NCI-H1092 treated with DMSO at 0.1 percent for 48 hours (cell line): ENCODE data around the gene CDH2.
A peak's percentile ranks its signal among the peaks of the same experiment; 100 is the strongest.

ENCODE experiments used
- DNase-seq: peaks from one replicate; lab custom pipeline; 2025; lab: John Stamatoyannopoulos, UW

The CDH2 gene

DNA sequence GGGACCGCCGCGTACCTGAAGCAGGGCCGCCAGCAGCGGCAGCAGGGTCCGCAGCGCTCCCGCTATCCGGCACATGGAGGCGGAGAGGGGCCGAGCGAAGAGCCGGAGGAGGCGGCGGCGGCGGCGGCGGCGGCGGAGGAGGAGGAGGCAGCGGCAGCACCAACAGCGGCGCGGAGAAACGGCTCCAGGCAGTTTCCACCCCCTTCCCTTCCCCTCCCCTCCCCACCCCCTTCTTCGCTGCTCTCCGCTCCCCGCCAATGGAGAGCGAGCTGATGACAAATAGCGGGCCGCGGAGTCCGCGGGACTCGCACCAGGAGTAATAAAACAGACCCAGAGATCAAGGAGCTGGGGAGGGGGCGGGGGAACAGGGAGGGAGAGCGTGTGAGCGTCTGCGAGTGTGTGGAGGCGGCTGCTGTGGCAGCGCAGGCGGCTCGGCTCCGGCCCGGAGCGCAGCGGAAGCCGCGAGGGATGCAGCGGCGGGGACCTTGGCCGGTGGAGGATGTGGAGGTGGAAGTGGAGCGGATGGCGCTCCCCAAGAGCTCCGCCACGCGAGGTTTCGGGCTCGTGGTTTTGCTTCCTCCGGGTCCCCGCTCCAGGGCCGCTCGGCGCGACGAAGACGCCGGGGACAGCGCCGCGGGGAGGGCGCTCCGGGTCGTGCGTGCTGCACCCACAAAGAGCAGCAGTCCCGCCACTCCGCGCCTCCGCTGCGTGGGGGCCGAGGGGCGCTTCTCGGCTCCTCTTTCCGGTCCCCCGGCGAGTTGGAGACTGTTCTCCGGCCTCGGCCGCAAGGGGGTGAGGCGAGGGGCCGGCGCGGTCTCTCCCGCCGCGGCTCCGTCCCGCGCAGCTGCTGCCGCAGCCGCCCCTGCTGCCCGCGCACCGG is at the start of gene CDH2:
Gene CDH2 (minus strand): TSS at position 183 of the 880 bp plus-strand sequence. CDS start 108 bp downstream, at position 75.
- peak; percentile 93 for DNase-seq

DNA sequence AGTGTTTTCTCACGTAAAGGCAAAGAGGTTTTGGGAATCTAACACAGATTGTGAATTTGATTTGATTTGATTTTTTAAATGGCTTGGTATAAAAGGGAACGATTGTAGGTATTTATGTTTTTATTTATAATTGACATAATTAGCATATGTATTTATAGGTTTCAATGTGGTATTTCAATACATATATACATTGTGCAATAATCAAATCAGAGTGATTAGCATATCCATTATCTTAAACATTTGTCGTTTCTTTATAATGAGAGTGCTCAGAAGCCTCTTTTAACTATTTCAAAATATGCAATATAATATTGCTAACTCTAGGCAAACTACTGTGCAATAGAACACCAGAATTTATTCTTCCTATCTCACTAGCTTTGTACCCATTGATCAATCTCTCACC is 35.1 kb upstream of the CDH2 start:
- DNase-seq, result no peak

DNA sequence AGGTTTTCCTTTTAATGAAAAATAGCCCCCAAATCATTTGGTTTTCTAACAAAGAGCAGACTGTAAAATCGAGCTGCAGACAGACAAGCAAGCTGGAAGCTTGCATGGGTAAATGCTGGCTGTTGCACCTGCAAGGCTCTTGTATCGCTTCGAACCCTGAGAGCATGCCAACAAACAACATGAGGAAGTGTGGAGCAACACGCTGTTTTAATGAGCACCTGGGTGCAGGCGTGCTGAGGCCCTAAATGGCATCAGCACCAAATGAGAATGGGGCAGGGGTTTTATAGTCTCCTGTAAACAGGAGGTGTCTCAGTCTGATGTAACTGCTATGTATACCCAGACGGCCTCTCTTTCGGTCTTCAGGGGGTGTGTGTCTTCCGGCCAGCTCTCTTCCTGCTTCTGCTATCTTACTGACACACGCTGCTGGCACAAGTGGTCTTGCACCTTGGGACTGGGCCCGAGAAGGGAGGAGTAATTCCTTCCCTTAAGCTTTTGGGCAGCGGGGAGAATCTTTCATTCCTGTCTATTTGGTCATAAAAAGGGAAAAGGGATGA is 31.9 kb upstream of the CDH2 start:
- no peak for DNase-seq

DNA sequence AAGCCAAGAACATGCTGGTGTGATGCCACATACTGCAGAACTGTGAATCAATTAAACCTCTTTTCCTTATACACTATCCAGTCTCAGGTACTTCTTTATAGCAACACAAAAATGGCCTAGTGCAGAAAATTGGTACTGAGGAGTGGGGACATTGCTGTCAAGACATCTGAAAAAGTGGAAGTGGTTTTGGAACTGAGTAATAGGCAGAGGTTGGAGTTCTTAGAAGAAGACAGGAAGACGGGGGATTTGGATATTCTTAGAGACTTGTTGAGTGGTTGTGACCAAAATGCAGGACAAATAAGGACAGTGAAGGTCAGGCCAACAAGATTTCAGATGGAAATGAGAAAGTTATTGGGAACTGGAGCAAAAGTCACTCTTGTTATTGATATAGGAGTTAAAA is 31.3 kb upstream of the CDH2 start:
- DNase-seq, result no peak

DNA sequence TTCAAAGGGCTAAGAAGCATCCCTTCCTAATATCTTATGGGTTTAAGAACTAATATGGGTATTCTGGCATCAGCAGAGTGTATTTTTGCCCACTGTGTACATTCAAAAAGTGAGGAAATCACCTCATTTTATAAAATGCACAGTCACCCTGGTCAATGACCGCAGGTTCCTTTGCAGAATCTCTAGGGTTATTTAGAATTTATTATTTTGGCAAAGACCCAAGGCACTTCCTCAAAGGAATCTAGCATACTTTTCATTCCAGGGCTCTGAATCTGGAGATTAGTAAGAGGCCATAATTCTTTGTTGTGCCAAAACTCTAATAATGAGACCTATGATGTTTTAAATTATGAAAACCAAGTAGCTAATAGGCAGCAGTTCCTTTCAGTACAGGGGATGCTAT is 27.2 kb upstream of the CDH2 start:
- no peak for DNase-seq

DNA sequence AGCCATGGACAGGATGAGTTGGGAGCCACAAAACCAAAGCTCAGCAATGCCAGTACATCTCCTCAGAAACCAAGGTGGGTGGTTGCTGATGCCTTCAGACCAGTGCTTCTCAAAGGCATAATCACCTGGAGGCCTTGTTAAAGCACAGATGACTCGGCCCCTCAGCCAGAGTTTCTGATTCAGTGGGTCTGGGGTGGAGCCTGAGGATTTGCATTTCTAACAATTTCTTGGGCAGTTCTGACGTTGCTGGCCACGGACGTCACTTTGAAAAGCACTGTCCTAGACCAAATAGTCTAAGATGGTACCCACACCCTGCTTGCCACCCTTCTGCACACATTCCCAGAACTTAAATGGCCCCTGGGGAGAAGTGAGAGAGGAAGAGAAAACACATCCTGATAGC is 24.1 kb upstream of the CDH2 start:
- DNase-seq, result no peak

DNA sequence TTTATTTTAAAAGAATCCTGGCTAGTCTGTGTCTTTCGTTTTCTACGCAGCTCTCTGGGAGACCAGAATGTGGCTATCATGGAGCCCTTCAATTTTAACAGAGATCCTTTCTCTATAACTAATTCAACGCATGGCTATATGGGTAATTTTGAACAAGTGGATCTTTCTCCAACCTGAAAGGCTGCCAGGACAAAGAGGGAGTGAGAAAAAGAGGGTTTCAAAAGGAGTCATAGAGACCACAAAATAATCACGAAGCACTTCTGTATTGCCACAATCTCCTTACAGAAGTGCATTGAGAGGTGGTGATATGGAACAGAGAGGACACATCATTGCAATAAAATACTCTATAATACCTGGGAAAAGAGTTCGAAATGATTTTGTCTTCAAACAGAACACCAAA is 21.7 kb upstream of the CDH2 start:
- no peak for DNase-seq

DNA sequence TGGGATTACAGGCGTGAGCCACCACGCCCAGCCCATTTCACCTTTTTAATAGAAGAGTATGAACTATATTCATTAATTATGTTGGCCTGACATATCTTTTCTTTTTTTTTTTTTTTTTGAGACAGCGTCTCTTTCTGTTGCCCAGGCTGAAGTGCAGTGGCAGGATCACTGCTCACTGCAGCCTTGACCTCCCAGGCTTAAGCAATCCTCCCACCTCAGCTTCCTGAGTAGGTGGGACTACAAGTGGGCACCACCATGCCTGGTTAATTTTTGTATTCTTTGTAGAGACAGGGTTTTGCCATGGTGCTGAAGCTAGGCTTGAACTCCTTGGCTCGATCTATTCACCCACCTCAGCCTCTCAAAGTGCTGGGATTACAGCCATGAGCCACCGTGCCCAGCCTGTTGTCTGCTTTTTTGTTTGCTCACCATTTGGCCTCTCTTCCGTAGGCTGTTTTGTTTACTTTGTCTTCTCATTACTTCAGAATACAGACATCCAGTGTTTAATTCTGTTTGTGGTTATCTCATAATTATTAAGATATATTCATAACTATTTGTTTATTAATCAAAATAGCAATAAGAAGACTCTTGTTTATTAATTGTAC is 16.3 kb upstream of the CDH2 start:
- DNase-seq, result peak; percentile 50

DNA sequence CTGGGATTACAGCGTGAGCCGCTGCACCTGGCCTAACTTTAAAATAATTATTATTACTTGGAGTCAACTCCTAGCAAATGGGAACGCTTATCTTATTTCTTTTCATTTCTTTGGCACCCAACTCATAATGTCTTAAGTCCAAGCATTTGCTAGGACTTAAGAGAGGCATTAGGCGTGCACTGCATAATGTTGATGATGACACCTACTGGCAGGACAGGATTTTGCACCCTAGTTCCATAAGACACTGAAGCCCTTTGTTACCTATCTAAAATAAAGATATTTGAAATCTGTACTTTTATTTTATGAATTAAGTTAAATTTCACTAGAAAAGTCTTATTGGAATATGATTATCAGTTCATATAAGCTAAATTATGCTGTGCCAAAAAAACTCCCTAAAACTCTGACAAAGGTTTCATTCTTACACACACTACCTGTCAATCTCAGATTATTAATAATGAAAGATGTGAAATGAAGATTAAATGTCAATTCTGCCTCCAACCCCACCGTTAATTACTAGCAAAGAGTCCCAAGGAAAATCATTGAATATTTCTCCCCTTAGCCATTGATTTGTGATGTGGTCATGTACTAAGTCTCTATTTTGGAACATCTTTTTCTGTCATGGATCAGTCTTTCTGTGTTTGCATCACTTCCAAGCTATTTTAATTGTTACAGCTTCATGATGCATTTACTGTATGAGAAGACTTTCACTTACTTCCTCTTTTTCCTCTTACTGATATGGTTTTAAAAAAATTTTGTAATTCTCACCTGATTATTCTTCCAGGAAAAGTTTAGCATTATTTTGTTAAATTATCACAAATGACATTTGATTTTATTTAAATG is 12.7 kb upstream of the CDH2 start:
- DNase-seq, result no peak

DNA sequence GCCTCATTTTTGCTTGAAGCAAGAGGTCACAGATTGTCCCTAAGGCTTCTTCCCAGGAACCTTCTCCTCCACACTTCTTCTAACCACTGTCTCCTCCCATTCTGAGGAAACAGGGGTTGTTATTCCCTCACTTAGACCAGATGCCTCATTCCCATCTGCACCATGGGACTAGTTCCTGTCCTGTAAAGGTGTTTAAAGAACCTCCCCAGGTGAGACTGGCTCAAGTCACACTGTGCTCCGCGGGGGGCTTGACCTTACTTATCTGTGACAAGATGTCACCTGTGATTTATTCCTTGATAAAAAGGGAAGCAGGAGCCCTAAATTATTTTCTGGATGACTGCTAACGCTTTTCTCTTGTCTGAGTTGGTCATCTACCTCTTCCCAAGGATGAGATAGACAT is 8.2 kb upstream of the CDH2 start:
- DNase-seq, result no peak

DNA sequence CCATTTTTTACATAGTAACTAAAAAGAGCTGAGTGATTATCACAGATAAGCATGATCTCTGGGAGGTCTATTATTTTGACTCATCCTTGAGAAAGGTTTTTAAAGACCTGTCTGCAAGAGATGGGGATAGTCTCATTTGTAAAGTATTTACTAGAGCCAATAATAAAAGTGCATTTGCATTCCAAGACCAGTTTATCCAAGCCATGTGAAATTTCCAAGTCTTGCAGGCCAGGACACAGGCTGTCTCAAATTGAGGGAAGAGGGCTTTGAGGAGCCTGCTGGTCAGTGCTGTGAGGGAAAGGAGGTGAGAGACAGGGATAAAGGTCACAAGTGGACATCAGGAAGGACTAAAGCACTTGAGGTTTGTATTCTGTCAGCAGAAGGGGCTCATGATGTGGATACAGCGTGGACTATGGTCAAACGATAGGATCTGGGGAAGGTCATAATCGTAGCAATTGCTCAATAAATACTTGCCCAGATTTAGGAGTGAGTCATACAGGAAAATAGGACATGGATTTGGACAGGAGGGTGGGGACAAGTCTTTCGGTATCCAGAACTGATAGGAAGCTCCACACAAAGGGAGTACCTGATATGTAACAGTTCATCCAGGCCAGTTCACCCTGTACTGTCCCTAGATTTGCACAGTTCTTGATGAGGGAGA is 6.6 kb upstream of the CDH2 start:
- no peak for DNase-seq

DNA sequence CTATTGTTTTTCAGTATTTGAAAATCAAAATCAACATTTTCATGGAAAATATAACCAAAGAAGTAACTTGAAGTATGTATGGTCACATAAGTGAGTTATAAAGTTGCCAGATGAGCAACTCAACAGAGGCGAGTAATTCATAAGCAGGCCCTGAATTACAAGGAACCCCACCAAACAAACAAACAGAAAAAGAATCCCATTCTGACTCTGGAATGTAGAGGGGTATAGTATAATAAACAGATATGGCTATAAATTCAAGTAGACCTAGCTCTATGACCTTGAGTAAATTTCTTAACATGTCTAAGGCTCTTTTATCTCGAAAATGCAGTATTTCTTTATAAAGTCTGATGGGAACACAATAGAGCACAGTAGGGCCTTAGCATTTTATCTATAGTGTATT is 4.7 kb upstream of the CDH2 start:
- no peak for DNase-seq

DNA sequence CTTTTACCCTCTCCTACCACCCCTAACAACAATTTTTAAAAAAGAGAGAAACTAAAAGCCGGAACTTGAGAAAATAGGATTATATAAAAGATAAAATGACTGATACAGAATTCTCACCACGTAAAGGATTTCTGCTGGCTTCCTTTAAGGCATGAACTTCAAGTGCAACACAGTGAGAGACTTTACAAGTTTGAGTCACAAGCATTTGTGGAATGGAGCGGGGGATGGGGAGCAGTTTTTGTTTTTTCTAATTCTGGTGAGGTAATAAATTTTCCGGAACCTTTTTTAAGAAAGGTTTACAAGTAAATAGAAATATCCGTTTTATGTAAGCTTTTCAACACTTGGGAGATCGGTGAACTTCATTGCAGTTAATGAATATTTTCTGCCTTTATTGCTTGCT is 1.8 kb upstream of the CDH2 start:
- DNase-seq, result no peak

DNA sequence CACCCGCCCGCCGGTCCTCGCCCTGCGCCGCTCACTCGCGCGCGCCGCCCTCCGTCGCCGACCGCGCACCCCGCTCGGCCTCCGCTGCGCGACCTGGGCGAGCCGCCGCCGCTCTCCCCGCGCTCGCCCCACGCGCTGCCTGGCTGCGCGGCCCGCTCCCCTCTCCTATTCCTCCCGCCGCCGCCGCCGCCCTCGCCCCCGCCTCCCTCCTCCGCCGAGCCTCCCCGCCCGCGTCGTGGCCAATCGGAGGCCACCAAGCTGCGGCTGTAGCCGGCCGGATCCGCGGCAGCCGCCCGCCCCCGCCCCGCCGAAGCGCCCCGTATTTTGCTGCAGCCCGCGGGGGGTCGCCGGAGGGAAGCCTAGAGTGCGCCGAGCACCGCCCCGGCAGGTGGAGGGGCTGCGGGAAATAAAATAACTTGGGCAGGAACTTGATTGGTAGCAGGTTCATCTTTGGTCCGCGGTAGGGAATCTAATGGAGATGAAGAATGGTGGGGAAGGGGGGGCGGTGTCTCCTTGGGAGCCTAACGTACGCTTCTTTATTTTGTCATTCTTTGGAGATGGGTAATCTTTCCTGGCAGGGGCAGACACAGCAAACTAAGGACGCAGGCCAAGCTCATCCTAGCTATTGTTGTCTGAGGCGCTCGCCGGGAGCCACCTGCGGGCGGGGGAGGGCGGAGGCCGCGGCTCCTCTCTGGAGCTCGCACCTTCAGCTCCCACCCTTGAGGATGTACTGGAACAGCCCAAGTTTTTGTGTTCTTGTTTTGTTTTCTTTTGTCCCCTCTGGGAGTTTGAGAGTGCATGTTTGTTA is 1.1 kb upstream of the CDH2 start:
- DNase-seq, result peak; percentile 92

DNA sequence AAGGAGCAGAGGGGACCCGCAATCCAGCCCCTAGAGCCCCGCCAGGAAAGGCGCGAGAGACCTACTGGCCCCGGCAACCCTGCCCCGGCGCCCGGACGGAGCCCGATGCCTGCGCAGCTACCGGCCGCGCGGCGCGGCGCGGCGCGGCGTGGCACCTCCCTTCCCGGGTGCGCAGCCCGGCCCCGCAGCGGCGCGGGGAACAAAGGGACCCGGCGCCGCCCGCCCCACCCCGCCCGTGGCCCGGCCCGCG is 307 bp downstream of the CDH2 start:
- DNase-seq, result no peak

DNA sequence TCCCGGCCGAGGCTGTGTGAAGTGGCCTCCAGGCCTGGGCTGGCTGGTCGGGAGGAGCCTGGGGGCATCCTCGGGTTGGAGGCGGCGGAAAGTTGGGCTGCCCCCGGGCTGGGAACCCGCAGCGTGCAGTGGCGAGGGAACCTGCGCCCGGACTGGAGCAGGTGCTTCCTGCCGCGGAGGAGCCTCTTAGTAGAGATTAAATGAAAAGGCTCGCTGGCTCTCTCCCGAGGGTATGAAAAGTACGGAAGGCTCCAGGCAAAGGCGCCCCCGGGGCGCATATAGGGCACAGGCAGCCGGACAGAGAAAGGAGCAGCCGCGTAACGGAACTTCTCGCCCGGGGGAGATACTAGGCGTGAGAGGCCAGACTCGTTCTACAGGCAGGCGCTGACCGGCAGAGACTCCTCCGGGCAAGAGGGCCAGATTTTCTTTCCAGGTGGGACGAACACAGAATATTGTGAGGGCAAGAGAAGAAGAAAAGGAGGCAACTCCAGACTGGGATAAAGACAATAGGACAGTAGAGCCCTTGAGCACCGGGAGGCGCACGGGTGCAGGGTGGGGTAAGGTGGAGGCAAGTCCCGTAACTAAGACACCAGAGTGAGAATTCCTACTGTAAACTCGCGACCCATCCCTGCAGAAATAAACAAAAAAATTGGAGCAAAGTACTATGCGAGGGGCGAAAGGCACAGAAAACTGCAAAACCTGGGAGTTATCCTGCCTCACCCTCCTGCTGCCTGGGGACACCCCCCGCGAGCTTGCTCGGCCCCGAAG is 816 bp downstream of the CDH2 start:
- peak; percentile 79 for DNase-seq

DNA sequence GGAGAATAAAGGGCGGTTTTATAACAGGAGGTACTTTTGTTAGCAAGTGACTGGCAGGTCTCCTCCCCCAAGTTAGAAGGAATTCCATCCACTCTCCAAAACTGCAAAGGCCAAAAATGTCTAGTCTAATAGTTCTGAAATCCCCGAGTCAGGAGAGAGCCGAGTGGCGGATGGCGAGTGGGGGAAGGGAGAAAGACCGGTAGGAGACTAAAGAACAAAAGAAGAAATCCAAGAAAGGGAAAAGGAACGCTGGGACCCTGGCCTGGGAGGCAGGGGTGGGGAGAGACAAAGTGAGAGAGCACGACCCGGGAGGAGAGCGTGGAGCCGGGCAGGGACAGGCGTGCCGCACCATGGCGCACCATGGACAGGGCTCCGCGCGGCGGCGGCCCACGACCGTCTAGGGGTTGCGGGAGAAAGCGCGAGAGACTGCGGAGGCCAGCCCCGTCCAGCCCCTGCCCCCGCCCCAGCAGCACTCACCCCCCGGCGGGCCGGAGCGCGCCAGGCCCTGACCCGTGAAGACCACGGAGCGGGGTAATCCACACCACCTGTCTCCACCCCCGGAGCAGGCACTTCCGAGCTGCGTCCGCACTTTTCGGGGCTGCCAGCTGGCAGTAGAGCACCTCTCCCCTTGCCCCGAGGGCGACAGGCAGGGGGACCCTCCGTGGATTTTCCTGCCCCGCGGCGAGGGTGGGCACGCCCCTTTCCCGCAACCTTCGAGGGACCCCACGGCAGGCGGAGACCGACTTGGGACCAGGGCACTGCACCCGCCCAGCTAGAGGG is 1.6 kb downstream of the CDH2 start:
- peak; percentile 44 for DNase-seq

DNA sequence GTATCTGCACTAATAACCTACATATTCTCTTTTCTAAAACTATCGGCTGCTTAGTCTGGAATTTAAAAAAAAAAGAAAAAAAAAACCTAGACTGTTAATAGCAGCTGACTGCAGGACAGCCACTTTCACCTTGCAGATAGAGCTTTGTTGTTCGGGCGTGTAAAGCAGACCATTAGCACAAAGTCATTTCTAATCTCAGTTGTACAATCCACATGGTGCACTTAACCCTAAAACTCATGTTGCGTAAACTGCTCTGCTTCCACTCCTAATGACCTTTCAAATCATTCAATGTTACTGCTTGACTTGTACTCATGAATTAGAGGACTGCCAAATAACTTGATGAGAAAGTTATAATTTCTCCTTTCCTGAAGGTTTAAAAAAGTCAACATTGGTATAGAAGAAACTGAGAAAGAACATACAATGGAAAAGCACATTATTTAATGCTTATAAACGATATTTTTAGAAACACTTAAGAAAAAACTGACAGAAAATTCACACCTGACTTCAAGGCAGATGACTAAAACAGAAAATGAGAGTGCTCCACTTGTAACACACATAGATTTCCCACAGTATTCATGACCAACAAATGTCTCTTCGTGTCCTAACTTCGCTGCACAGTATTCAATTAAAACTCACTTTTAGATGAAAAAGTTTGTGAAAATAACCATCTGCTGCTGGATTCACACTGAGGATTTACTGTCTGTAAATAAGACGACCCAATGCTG is 2.6 kb downstream of the CDH2 start:
- no peak for DNase-seq

DNA sequence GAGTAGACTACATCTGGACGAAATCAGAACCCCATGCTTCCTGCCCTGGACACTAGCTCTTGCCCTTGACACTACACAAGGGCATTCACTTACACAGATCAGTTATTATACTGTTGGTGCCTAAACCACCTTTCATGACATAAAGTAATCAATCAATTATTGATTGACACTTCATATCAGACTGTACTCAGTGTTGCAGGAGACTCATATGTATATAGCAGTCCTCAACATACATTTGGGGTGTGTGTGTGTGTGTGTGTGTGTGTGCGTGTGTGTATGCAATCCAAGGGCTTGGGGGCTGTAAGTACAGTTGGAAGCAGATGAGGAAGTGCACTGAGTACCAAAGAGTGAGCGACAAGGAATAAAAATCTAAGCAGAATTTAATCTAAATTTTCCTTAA is 5.1 kb downstream of the CDH2 start:
- no peak for DNase-seq
